ENCODE data around the gene RANBP9.

- TF ChIP-seq ELK4 (IDR thresholded peaks at IDR 0.05; ENCODE audit: borderline replicate concordance, low read depth, low read length), result no peak
- no peak for TF ChIP-seq ZNF654 (tag by site-specific recombination; IDR thresholded peaks at IDR 0.05; ENCODE audit: low read depth)
- TF ChIP-seq CTCF (tag by site-specific recombination; IDR thresholded peaks at IDR 0.05), result no peak
- TF ChIP-seq ZSCAN16 (tag by site-specific recombination; IDR thresholded peaks at IDR 0.05), result no peak
- TF ChIP-seq GLIS1 (tag by site-specific recombination; IDR thresholded peaks at IDR 0.05), result no peak
- no peak for TF ChIP-seq PATZ1 (tag by site-specific recombination; IDR thresholded peaks at IDR 0.05)
Measured at GRCh38 chr6:13694562-13694961, 17.1 kb downstream of the RANBP9 start.
